EL (cell line): ENCODE data around the gene GALNT15.

Experiments
- DNase-seq: peaks from one replicate; pipeline ENCODE4 v3.0.0-alpha.2; 2016

GALNT15 gene

GRCh38 chr3:16233806-16234205 is 59.3 kb downstream of the GALNT15 start:
- DNase-seq: no peak

DNA sequence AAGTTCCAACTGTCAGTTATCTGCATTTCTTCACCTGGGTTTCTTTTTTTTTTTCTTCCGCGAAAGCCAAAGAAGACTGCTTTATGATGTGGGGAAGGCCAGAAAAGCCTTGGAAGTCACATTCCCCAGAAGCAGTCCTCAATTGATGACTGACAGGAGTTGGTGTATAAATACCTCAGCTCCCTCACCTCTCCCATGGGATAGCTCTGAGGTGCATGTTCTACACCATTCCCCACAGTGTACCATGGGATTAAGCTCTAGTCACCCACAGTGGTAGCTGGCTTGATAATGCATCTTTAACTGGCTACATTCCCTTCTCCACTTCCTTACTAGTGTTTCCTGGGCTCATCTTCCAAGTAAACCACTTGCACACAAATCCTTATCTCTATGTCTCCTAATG is 59.8 kb downstream of the GALNT15 start:
- DNase-seq: no peak

- DNase-seq: no peak
Measured at GRCh38 chr3:16236030-16236639, 61.7 kb downstream of the GALNT15 start.

DNA sequence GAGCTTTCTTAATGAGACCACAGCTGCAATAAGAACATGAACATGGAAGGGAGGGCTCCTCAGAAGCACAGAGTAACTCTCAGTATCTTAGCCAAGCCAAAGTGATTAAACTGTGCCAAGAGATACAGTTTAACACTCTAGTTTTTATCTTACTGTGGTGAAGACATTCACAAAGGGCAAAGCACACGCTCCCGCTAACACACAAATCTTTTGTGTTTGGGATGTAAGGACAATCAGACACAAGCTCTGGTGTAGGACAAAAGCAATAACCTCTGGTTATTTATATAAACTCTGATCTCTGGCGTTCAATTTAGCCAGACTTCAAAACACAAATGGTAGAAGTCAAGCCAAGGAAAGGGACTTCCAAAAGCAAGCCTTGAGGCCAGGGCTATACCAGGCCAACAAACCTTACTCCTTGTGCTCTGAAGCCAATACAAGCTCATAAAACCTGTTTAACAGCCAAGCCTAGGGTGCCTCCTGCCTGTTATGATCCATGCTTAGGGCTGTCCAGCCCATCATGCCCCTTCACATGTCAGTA is 62.4 kb downstream of the GALNT15 start:
- DNase-seq: no peak

- no peak for DNase-seq
Measured at GRCh38 chr3:16239086-16239770, 64.7 kb downstream of the GALNT15 start.

DNA sequence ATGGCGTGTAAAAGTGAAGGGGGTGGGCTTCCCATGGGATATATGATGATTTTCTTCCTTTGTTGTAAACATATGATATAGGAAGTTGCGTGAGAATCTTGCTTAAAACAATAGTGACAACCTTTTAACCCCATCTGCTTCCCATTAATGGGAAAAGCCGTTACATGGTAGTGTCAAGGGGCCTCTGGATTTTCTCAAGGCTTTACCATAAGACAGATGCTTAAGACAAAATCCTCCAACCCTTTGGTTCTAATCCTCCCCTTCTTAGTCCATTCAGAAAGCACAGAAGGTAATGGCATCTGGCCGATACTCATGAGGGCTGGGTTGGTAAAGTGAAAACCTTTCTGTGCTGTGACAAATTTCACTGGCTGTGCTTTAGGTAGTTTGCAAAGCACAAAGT is 65.3 kb downstream of the GALNT15 start:
- peak; percentile 8 for DNase-seq

GRCh38 chr3:16240229-16241023 is 65.9 kb downstream of the GALNT15 start:
- DNase-seq: peak; percentile 70

GRCh38 chr3:16241225-16241624 is 66.7 kb downstream of the GALNT15 start:
- DNase-seq: no peak

- DNase-seq: no peak
Measured at GRCh38 chr3:16242177-16242576, 67.7 kb downstream of the GALNT15 start.

- DNase-seq: peak; percentile 22
Measured at GRCh38 chr3:16243706-16244490, 69.4 kb downstream of the GALNT15 start.

DNA sequence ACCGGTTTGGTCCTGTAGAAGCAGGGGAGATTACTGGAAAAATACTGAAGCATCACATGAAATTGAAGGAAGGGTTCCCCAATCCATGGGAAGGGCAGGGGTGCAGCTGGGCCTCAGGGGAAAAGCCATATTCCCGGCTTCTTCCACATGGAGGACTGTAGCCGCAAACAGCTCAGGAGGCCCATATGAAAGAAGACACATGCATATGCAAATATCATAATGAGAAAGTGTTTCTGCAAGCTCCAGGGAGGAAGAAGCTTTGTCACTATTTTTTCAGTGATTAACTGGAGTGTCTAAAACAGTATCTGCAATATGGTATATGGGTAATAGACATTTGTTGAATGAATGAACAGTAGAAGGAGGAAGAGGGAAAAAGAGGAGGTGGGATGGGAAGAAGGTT is 71.1 kb downstream of the GALNT15 start:
- DNase-seq: no peak

DNA sequence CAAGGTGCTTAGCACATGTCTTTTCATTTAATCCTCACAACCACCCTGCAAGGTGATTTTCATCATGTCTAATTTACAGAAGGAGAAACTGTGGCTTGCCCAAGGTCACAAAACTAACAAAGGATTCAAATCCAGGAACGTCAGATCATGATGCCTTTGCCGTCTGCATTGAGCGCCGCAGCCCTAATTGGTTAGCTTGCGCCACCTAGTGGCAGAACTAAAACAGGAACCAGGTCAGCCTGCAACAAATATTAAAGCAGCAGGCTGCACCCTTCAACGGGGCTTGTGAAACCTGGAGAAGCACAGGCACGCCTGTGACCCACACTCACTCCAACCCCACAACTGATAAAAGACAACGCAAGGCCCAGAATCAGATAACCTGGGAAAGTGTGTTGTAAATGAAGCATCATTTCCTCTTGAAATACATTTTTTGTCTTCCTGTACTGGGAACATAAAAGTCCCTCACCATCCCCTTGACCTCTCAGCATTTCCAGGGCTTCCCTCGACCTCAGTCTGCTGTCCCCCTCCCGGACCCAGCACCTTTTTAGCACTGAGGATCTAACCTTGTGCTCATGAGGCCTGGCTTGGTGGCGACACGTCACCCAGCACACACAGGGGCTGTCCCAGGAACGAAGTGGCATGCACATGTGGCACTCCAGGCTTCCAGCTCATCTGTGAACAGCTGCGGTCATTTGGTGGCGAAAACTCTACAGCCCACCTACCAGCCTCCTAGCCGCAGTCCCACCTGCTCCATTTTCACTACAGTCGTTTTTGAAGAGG is 73.0 kb downstream of the GALNT15 start:
- peak; percentile 80 for DNase-seq

GRCh38 chr3:16248556-16248955 is 74.1 kb downstream of the GALNT15 start:
- DNase-seq: no peak

DNA sequence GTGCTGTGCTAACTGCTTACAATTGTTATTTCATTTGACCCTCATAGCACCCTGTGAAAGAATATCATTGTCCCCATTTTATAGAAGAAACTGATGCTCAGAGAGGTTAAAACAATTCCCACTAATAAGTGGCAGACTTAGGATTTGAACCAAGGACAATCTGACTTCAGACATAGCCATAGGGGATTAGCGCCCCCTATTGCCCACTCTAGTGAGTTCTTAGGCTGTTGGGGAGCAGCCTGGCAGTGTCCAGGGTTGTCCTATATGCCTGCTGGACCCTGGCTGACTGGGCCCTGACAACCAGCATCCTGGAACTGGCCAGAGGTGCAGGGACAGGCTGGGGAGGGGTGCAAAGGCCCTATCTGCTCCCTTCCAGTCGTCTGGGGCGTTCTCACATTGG is 74.9 kb downstream of the GALNT15 start:
- peak; percentile 57 for DNase-seq

- no peak for DNase-seq
Measured at GRCh38 chr3:16249886-16250285, 75.4 kb downstream of the GALNT15 start.

- DNase-seq: no peak
Measured at GRCh38 chr3:16251316-16252085, 77.0 kb downstream of the GALNT15 start.

DNA sequence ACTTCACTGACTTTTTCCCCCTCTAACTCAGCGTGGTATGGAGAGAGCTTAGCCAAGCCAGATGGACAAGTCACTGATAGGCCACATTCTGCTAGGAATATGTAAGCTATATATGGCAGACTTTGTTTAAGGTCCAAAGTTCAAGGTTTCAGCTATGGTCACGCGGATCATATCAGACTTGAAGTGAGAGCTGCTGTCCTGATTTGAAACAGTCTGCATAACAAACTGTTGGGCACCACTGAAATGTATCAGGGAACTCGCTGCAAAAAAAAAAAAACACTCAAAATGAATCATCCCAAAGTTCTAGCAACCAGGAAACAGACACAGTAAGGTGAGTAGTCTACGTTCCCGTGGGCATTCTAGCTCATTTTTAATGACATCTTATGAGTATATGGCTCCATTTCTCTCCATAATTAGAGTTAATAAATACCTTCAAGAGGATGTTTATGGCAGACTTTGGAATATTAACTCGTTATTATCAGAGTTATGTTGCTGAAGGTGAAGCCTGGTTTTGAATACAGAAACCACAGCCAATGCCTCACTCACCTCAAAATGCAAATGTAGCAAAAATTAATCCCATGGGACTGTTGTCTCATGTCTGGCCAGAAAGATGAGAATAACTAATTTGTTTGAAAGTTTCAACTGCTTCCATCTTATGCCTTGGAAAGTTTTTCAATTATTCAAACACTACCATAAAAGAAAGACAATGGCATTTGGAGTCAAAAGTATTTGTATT is 77.9 kb downstream of the GALNT15 start:
- DNase-seq: no peak

- DNase-seq: no peak
Measured at GRCh38 chr3:16252988-16253387, 78.5 kb downstream of the GALNT15 start.

GRCh38 chr3:16253601-16254000 is 79.1 kb downstream of the GALNT15 start:
- no peak for DNase-seq

- no peak for DNase-seq
Measured at GRCh38 chr3:16254916-16255315, 80.4 kb downstream of the GALNT15 start.

- DNase-seq: no peak
Measured at GRCh38 chr3:16255326-16255725, 80.8 kb downstream of the GALNT15 start.
